Thyroid gland (tissue), 4 donors: ENCODE measurements around the gene MPP3. TPM values are rescaled to one million over a fixed set of nuclear protein-coding genes. Genes with fewer than 3 reads are reported as not detected.

Source experiments
- DNase-seq, 2 donors: peaks; one replicate each; pipeline ENCODE4 v3.0.0-alpha.2; 2019
- H3K27ac ChIP-seq, 3 donors: fragments of 200-600 bp; sonication (generic); 1 replicate in 2 of 3; 2 replicates in 1 of 3; pipeline ENCODE4 v1.5.1; 2016 to 2019; ENCODE audit warnings: mild to moderate bottlenecking in 1 of 3, moderate library complexity in 1 of 3
- H3K27me3 ChIP-seq: fragments of 200-600 bp; sonication (generic); one replicate; pipeline ENCODE4 v1.5.1; 2019
- H3K36me3 ChIP-seq, 2 donors: fragments of 200-600 bp; sonication (generic); one replicate each; pipeline ENCODE4 v1.5.1; 2016 to 2019
- H3K4me1 ChIP-seq, 2 donors: fragments of 200-600 bp; sonication (generic); one replicate each; pipeline ENCODE4 v1.5.1; 2017 to 2019
- H3K4me3 ChIP-seq, 3 donors: fragments of 200-600 bp; sonication (generic); replicated peaks in 1 of 3; 1 replicate in 2 of 3; 2 replicates in 1 of 3; pipeline ENCODE4 v1.5.1; 2016; ENCODE audit warnings: mild to moderate bottlenecking in 1 of 3
- H3K9me3 ChIP-seq: fragments of 200-600 bp; sonication (generic); one replicate; pipeline ENCODE4 v1.5.1; 2017
- CTCF ChIP-seq, 6 experiments: fragments of 200-600 bp in 3 of 6; fragments of 450-650 bp in 3 of 6; sonication (generic) in 3 of 6; IDR thresholded peaks; one replicate each; pipeline ENCODE4 v1.5.1; 2016 to 2019; ENCODE audit warnings: antibody characterized with exemption in 6 of 6, mild to moderate bottlenecking in 2 of 6, inconsistent platforms in 1 of 6, moderate library complexity in 1 of 6
- POLR2A ChIP-seq, 2 donors: fragments of 450-650 bp; IDR thresholded peaks; one replicate each; pipeline ENCODE4 v1.6.1; 2017; ENCODE audit warnings: antibody characterized with exemption in 2 of 2, mild to moderate bottlenecking in 2 of 2, moderate library complexity in 1 of 2
- WGBS, 2 donors: methylation state at CpG; one replicate each; pipeline ENCODE4 v1.1.5; 2017; 5-methylcytosine and 5-hydroxymethylcytosine counted together
- intact Hi-C: fragments of 100-400 bp; cut with DNase I; formaldehyde crosslinking; loops from one replicate; pipeline ENCODE4 v1.15.1; 2023
- total RNA-seq, 4 donors: library from RNA; depleted of rRNA; stranded (reverse); fragments of >200 nt; gene quantifications; one replicate each; pipeline ENCODE4 v1.2.3, GENCODE V29; 2016

MPP3 gene
- total RNA-seq, 4 donors from 2014 or later: 7.1 to 20.5 (median 15.4) TPM

- no peak for DNase-seq
- H3K27me3 ChIP-seq: no peaks in the 10 kb centered on the region
Observed at GRCh38 chr17:43818966-43819365, 14.0 kb downstream of the MPP3 start.

GRCh38 chr17:43817826-43818225 is 15.1 kb downstream of the MPP3 start:
- WGBS, 2 donors: 90 to 94% methylated on average over 2 to 5 of the region's 9 CpGs
- no peak overlapping the region for H3K4me3 ChIP-seq

More at GRCh38 chr17:43818966-43819365, 14.0 kb downstream of the MPP3 start:
- H3K27ac ChIP-seq: no peak overlapping the region
- no peaks in the 10 kb centered on the region for H3K36me3 ChIP-seq
- no peaks in the 10 kb centered on the region for H3K9me3 ChIP-seq
- WGBS, 2 donors: 91 to 92% methylated on average over 4 to 5 of the region's 5 CpGs
- no peak overlapping the region for H3K4me3 ChIP-seq
- TF ChIP-seq CTCF (IDR thresholded peaks at IDR 0.05): no peak
- no peak for TF ChIP-seq POLR2A (IDR thresholded peaks at IDR 0.05)
- H3K4me1 ChIP-seq: peaks cover 0 to 5% of the 10 kb centered on the region in 2 donors
- intact Hi-C loops: no loop called here

GRCh38 chr17:43816336-43817320 is 16.3 kb downstream of the MPP3 start:
- intact Hi-C loops: no loop called here
- DNase-seq: no peak
- no peak overlapping the region for H3K27ac ChIP-seq
- no peaks in the 10 kb centered on the region for H3K9me3 ChIP-seq
- whole genome bisulfite sequencing, 2 donors: 90 to 95% methylated on average over 9 to 21 of the region's 24 CpGs
- no peak overlapping the region for H3K4me3 ChIP-seq
- peaks cover 0 to 4% of the 10 kb centered on the region in 2 donors for H3K36me3 ChIP-seq
- no peaks in the 10 kb centered on the region for H3K27me3 ChIP-seq
- peaks cover 0 to 10% of the 10 kb centered on the region in 2 donors for H3K4me1 ChIP-seq
- no peak for TF ChIP-seq CTCF (IDR thresholded peaks at IDR 0.05)
- TF ChIP-seq POLR2A (IDR thresholded peaks at IDR 0.05): no peak

More at GRCh38 chr17:43817826-43818225, 15.1 kb downstream of the MPP3 start:
- Histone ChIP-seq H3K27ac (no peak overlapping the region), H3K27me3 (no peaks in the 10 kb centered on the region), H3K4me1 (peaks cover 0 to 10% of the 10 kb centered on the region in 2 donors), H3K36me3 (peaks cover 0 to 4% of the 10 kb centered on the region in 2 donors), H3K9me3 (no peaks in the 10 kb centered on the region)
- TF ChIP-seq POLR2A (IDR thresholded peaks at IDR 0.05): no peak
- TF ChIP-seq CTCF (IDR thresholded peaks at IDR 0.05): no peak
- intact Hi-C loops: no loop called here
- DNase-seq: no peak

- DNase-seq: no peak
- Histone ChIP-seq H3K4me1 (peaks cover 3 to 14% of the 10 kb centered on the region in 2 donors), H3K27ac (no peak overlapping the region), H3K4me3 (no peak overlapping the region), H3K9me3 (no peaks in the 10 kb centered on the region), H3K36me3 (peaks cover 0 to 4% of the 10 kb centered on the region in 2 donors), H3K27me3 (no peaks in the 10 kb centered on the region)
- 49 to 70% methylated on average over 1 of the region's 1 CpG for WGBS, 2 donors
- TF ChIP-seq POLR2A (IDR thresholded peaks at IDR 0.05) (no peak), CTCF (IDR thresholded peaks at IDR 0.05) (no peak)
- intact Hi-C loops: no loop called here
Observed at GRCh38 chr17:43814714-43815113, 18.2 kb downstream of the MPP3 start.

GRCh38 chr17:43814026-43814425 is 18.9 kb downstream of the MPP3 start:
- Histone ChIP-seq H3K4me3 (no peak overlapping the region), H3K27ac (no peak overlapping the region), H3K9me3 (no peaks in the 10 kb centered on the region), H3K4me1 (peaks cover 3 to 17% of the 10 kb centered on the region in 2 donors), H3K27me3 (no peaks in the 10 kb centered on the region), H3K36me3 (peaks cover 0 to 4% of the 10 kb centered on the region in 2 donors)
- WGBS, 2 donors: 91 to 100% methylated on average over 4 to 12 of the region's 12 CpGs
- intact Hi-C loops: no loop called here
- no peak for DNase-seq
- TF ChIP-seq POLR2A (IDR thresholded peaks at IDR 0.05) (no peak), CTCF (IDR thresholded peaks at IDR 0.05) (no peak)
